Stimulated activated CD8-positive, alpha-beta memory T cell treated with anti-CD3 and anti-CD28 coated beads, Interleukin-7, amount 100 ng/mL, for 1 hour (primary cell): Measurements from ENCODE around the gene HYAL1.
"Not testable (repeated sequence)": the region's sequence is repeated elsewhere in the genome, so short reads cannot be mapped to it uniquely, and the experiment has no call there.

Experiments
- DNase-seq, 2 donors: peaks; one replicate each; pipeline ENCODE4 v3.0.0-alpha.2; 2020; ENCODE audit warnings: low read depth in 2 of 2

HYAL1 gene

DNA sequence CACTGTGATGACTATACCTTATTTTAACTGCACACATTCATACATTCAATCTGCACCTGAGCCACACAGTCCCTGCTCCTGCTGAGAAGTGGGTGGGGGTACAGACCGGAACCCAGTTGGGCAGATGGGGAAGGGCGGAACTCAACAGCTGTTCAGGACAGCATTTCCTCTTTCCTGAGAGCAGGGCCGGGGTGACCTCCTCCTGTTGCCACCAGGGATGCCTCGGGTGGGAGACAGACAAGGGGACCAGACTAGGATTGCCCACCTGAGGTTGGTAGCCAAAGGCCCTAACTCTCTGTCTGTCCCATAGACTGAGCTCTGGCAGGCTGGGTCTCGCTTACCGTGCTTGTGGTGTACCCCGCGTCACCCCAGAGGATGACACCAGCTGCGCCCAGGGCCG is 15.2 kb upstream of the HYAL1 start:
- no peak for DNase-seq

DNA sequence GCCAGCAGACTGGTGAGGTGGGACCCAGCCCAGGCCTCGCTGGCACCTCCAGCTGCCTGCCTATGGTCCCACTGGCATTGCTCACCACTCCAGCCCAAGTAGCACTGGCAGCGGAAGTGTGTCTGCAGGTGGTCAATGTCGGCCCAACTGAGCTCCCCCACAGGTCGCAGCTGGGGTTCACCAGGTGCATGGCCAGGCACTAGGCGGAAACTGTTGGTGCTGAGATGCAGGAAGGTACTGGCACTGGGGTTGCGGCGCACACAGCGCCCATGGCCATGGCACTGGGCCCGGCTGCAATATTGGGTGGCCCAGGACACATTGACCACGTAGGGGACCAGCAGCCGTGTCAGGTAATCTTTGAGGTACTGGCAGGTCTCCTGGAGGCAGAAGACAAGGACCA is 14.8 kb upstream of the HYAL1 start:
- DNase-seq = no peak

DNA sequence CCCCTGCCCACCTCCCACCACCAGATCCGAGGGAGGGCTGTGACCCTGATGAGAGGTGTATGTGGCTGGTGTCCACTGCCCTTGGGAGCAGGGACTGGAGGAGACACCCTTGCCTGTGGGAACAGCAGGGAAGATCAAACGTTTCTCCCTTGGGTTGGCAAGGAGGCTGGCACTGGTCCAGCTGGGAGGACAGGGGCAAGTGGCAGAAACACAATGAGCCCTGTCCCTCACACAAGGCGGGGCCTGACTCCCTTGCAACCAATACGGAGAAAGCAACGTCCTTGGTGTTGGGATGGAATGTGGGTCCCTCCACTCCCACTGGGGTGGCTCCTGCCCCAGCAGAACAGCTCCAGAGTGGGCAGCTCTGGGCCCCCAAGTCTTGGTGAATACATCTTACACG is 13.9 kb upstream of the HYAL1 start:
- no peak for DNase-seq

DNA sequence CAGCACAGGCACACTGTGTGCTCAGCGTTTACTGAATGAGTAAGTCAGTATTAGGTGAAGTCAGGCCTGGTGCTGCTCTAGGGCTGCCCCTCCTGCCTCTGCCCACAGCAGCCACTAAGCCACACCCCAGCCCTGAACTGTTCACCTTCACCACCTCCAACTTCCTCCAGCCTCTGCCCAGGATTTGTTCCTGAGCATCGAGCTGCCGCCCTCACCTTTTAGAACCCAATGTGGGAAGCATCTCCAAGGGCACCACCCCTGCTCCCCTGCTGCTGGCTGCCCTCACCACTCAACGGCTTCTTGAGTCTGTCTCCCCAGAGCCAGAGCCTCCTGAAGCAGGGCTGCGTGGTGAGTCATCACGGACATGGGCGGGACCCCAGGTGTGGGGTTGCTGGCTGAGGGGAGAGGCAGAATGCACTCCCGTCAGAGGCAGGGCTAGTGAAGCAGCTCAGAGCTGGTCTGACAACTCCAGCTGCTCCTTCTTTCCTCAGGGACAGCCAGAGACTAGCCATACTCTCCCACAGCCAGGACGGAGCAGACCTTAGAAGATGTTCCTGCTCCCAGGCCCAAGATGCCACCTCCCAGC is 13.4 kb upstream of the HYAL1 start:
- peak in 1 of 2 donors; percentile 60 for DNase-seq

DNA sequence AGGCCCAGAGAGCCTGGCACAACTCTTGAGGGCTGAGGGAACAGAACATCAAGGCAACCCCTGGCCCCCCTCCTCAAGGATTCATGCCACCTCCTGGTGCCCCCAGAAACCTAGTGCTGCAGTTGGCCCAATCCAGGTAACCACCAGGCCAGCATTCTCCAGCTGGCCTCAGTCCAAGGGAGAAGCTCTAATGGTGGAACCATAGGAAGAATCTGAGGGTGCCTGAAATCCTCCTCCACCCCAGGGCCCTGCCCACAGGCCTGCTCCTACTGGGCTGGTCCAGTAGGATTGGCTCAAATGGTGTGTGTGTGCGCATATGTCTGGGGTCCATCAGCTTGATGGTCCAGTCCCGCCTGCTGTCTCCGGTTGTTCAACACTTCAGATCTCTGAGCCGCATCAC is 11.4 kb upstream of the HYAL1 start:
- no peak for DNase-seq

DNA sequence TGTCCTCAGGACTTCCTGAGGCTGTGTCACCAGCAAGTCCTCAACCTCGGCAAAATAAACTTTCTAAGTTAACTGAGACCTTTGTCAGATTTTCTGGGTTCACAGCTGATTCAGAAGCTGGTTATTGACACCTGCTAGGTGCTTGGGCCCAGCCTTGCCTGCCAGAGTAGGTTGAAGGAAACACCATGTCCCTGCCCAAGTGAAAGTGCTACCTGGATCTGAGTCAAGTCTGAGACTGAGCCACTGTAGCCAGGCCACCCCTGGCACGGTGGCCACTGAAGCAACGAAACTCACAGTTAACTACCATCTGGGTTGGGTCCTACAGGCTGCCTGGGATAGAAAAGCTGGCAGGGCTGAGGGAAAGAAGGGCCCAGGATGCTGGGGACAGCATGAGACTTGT is 11.0 kb upstream of the HYAL1 start:
- DNase-seq = no peak

DNA sequence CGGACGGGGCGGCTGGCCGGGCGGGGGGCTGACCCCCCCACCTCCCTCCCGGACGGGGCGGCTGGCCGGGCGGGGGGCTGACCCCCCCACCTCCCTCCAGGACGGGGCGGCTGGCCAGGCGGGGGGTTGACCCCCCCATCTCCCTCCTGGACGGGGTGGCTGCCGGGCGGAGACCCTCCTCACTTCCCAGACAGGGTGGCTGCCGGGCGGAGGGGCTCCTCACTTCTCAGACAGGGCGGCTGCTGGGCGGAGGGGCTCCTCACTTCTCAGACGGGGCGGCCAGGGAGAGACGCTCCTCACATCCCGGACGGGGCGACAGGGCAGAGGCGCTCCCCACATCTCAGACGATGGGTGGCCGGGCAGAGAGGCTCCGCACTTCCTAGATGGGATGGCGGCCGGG is 8.7 kb upstream of the HYAL1 start:
- not testable (repeated sequence) for DNase-seq

DNA sequence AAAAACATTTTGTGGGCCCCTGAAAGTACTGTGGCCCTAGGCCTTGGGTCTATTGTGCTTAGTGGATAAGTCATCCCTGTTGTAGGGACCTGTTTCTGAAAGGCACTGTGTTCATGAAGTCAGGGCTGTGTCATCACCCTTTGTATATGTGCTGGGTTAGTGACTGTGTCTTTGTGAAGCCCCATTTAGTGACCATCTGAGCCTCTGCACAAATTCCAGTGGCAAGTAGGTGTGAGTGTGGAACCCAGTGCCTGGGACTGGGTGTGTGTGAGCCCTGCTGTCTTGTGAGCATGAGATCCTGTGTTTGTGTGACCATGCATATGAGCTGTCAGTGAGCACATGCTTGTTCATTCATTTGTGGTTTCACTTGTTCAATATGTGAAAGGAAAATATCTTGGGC is 1.2 kb upstream of the HYAL1 start:
- no peak for DNase-seq

DNA sequence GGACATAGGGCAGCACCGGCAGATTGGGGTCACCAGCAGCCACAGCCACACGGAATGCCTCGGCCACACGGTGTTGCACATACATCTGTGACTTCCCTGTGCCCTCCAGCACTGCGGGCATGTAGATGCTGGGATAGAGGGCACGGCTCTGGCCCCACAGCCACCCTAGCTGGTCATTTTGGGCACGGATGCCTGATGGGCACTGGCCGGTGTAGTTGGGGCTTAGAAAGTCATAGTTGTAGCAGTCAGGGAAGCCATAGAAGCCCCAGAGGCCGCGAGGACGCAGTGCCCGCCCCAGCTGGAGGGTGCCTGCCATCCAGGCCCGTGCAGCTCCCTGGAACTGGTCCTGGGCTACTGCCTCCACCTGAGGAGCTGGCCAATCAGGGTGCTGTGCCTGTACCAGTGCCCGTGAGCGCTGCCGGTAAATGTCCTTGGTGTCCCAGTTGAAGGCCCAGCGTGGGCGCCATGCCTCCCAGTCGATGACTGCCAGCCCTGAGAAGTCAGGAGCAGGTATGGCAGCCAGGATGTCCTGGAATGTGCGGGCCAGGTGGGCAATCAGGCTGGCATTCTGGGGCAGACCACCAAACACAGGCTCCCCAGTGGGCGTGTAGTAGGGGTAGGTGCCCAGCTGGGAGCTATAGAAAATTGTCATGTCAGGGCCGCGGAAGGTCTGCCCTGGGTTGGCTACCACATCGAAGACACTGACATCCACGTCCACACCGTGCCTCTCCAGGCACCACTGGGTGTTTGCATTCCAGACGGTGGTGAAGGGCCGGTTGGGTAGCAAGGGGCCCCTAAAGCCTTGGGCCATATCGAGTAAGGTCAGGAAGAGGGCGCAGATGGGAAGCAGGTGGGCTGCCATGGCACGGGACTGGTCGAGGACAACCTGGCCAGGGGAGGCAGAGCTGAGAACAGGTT is 1.0 kb downstream of the HYAL1 start:
- DNase-seq = no peak

DNA sequence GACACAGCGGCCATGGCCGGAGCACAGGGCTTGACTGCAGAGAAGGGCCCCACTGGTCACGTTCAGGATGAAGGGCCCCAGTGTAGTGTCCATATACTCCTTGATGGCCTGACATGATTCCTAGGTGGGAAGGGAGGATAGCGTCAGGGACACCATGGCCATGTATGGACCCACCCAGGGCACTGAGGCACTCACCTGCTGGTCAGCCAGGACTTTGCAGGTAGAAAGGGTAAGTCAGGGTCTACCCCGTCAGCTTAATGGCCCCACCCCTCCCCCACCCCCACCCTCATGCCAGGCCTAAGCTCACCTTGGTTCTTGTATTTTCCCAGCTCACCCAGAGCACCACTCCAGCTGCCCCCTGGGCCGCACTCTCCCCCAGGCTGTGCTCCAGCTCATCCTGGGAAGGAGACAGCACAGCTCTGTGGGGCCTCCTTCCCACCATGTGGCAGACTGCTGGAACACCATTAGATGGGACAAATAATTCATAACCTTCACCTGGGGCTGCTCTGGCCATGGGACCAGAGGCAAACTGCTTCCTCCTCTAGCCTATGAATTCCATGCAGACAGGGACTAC is 2.6 kb downstream of the HYAL1 start:
- no peak for DNase-seq

DNA sequence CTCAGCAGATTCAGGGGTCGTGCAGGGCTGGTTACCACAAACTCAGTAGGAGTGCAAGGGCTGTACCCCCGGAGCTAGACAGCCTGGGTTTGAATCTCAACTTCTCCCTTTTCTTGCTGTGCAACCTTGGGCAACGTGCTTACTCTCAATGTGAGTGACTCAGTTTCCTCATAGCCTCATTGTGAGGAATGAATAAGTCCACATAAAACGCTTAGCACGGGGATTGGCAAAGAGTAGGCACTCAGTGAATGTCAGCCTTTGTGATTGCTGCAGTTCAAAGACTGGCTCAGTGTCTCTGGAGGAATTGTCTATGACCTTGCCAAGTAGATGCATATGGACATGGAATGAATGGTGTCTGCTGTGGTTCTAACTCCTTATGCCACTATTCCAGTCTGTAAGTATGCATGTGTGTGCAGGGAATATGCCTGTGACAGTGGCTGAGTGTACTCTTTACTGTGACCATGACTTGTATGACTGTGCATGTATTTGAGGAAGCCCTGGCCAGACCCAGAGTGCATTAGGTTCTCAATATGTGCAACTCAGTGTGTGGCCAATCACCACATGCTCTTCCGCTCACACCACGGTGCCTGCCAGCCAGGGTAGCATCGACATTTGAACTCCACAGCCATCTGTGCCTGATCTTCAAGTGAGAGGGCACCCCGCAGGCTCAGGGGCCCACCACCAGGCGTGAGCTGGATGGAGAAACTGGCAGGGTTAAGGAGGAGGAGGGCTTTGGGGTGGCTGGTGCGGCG is 3.3 kb downstream of the HYAL1 start:
- DNase-seq = no peak

DNA sequence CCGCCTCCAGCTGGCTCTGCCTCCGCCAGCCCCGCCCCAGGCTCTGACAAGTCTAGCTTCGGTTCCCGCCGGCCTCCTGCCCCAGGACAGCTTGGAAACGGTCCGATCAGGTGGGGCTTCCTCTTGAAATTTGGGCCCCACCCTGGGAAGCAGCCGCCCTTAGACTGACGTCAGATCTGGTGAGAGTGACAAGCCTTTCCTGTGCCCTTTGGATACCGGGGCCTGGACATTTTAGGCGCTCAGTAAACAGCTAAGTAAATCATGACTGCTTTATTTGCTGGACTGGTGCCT is 3.8 kb downstream of the HYAL1 start:
- no peak for DNase-seq

DNA sequence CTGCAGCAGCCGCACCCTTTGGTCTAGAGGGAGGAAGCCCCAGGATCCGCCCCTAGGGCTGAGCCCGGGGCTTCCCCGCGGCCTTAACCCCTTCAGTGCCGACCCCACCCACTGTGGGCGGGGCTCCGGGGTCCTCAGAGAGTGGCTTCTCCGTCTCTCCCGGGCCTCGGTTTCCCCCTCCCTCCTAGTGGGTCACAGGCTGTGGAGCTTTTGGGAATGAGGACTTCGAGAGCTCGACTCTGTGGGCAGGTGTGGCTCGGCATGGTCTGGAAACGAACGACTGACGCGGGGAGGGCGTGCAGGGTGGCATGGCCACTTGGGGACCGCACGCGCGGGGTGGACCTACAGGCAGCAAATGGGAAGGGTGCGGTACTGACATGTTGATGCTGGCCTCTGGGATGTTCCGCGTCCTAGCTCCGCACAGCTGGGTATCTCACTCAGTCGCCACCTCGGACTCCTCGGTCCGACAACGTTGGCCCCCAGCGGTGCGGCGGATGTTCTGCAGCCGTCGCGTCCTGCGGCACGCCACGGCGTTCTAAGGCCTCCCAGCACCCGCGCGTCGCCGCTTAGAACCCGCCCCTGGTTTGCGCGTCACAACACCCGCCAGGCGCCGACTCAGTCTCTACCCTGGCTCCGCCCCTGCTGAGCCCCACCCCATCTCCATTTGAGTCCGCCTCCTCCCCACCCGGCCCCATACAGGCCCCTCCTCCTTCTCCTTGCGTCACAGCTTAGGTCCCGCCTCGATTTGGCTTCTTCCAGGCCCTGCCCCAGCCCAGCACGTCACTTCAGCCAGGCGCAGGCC is 4.3 kb downstream of the HYAL1 start, which contains the start of the genes HYAL3 and NAA80:
TSS of gene HYAL3 (minus strand) at position 570 of the 802 bp plus-strand sequence. CDS start 3,803 bp downstream, outside the sequence.
TSS of gene NAA80 (minus strand) at position 570 of the 802 bp plus-strand sequence. CDS start 1,942 bp downstream, outside the sequence.
- peak; percentile 98 for DNase-seq

DNA sequence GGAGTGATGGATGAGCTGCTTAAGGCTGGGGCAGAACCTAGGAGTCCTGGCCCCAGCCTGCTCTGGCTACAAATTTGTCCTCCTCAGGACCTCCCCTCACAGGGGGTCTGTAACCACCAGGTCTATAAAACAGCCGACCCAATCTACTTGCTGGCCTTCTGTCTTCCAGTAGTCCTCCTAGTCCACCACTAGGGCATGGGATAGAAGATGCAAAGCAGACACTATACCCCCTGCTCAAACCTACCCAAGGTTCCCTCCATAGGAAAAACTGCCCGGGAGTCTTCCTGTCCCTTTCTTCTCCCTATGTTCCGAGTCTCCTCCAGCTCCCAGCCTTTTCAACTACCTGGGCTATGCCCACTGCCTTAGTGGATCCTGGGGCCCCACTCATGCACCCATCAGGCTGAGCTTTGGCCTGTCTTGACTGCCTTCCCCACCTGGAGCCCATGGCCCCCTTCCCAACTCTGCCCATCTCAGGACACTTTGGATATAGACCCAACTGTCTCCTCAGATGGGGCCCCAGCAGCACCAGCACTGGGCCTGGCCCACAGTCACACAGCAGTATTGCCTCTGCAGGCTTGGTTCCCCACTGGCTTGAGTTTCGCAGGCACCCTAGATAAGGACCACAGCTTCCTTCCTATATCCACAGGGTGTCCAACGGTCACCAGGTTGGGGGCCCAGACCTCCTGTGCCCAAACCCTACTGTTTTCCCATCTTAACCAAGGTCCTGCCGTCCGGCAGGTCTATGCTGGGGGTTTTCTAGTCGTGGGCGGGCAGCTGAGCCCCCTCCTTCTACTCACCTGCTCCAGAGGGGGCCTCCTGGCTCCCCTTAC is 5.3 kb downstream of the HYAL1 start:
- DNase-seq = no peak

DNA sequence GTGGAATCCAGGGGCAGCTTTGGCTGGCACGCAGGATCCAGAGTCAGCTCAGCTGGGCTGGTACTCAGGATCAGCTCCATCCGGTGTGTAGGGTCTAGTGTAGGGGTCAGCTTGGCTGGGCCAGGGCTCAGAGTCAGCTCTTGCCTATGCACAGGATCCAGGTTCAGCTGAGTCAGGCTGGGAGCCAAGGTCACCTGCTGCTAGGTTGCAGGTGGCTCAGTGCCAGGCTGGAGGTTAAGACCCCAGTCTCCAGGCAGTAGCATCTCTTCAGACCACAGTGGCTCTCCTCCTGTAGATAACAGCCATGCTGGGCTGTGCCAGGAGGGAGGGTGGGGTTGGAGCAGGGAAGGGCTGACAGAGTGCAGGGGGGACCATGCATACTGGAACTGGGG is 6.0 kb downstream of the HYAL1 start:
- no peak for DNase-seq

DNA sequence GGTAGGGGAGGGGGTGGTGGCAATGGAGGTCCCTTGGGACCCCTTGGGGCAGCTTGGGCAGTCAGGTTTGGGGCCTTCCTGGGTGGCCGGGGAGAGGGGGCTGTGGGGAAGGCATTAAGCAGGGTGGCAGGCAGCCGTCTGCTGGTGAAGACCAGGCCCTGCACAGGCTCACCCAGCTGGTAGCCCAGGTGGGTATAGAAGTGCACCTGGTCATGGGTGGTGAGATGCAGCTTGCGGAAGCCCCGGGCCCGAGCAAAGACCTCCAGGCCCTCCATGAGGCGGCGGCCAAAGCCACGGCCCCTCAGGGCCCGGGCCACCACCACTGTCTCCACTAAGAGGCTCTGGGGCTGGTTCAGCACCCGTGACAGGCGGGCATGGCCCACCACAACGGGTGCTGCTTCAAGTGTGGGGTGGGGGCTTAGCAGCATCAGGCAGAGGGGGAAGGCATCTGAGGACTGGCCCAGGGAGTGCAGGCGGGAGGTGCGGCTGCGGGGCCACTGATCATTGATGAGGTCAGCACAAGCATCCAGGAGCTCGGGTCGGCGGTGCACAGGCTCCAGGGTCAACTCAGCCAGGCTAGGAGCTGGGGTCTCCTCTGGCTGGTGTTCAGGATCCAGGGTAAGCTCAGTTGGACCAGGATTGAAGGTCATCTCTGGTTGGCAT is 6.5 kb downstream of the HYAL1 start:
- no peak for DNase-seq

DNA sequence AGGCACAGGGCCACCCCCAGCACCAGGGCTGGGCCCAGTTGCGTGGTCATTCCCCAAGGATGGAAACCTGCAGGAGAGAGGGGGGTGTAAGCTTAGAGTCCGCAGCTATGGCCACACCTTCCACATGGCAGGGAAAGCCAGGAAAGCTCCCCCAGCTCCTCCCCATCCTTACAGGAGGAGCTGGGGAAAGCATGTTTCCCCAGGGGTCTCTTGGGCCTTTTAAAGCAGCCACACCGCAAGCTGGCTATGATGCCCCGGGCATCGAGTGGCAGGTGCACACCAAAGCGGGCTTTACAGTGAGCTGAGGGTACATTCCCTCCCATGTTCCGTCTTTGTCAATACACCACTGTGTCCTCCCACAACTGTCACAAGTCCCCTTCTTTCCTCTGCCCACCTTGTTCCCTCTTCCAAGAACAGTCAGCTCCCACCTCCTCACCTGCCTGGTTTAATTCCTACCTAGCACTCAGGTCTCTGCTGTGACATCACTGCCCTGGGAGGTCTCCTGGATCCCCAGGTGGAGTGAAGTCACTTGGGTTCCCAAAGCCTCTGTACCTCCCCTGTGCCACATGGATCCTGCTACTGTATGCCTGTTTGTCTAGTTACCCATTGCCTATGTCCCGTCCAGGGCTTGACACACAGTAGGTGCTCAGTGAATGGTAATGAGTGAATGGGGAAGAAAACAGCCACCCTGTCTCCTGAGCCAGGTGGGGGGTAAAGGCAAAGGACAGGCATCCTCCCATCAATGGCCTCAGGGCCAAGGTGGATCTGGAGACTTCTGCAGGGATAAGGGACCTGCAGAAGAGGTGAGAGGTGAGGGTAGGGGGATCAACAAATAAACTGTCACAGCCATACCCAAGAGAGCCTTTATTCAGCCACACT is 7.6 kb downstream of the HYAL1 start:
- no peak for DNase-seq

DNA sequence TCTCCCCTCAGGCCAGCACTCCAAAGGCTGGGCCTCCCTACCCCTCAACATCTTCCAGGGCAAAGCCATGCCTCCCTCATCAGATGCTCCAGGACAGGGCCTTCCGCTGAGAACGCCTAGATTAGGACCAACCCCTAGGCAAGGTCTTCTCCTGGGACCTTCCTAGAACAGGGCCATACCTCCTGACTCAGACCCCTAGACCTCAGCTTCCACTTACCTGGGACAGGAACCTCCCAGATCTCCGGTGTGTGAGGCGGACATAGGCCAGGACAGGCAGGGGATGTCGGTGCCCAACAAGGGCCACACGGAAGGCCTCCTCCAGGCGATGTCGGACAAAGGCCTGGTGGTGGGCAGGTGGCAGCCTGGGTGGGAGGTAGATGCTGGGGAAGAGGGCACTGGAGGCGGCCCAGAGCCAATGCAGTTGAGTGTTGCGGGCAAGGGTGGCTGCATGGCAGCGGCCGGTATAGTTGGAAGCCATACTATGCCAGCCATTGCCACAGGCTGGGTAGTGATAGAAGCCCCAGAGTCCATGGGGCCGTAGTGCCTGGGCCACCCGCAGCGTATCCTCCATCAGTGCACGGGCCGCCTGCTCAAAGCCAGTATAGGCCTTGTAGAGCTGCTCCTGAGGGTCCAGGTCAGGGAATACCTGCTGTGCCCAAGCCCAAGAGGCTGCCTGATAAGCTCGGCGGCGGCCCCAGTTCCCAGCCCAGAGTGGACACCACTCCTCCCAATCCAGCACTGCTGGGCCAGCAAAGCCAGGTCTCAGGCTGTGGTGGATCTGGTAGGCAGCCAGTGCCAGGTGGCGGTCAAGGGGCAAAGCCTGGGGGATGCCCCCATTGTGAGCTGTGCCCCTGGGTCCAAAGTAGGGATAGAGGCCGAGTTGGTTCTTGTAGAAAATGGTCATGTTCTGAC is 8.6 kb downstream of the HYAL1 start:
- DNase-seq = no peak
